HG03565 (cell line): ENCODE results near the gene COPS2.

Source experiments
- ATAC-seq: cut with Tn5 transposase; IDR thresholded peaks from one replicate; pipeline ENCODE4 v1.9.1; 2021; ENCODE audit warnings: mild to moderate bottlenecking, moderate library complexity; ENCODE audit not compliant: unreplicated experiment

Gene COPS2

DNA sequence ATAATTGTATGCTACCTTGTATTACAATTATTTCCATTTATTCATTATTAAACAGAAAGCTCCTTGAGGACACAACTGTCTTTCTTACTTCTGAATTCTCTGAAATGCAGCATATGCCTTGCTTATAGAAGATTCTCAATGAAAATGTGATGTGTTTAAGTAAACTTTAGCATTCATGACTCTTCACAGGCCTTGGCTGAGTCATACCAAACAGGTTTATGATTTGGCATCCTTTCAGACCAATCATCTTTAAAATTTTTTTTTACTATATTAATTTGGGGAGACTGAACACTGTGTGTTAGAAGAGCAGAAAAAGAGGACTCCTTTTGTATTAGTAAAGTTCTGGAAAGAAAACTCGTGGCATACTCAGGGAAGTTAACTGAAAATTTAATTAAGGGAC, 8.3 kb upstream of the COPS2 start:
- ATAC-seq: no peak

DNA sequence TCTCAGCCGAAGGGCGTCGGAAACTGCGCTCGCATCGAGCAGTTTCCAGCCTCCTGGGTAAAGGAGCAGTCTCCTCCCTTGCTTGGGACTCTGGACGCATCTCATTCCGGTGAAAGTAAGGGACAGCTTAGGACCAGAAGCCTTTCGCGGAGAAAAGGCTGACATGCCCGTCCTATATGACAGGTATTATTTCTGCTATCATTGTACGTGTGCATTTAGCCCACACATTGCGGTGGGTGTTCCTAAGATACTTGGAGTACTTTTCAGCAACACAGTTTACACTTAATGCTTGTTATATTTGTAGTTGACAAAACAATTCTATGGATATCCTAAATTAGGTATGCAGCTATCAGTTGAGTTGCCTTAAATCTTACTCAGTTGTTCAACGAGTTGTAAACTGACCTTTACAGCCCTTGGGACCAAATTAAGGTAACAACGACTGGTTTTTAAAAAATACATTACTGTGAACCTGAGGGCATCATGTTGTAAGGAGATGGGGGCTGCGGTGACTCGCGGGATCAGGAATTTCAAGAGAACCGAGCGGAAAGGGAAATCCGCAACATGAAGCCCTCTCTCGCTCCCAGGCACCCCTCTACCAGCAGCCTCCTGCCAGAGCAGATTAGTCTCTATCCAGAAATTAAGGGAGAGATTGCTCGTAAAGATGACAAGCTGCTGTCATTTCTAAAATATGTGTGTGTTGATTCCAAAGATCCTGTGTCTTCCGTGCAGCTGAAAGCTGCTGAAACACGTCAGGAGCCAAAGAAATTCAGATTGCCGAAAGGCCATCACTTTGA, 632 bp upstream of the COPS2 start:
- ATAC-seq: no peak

DNA sequence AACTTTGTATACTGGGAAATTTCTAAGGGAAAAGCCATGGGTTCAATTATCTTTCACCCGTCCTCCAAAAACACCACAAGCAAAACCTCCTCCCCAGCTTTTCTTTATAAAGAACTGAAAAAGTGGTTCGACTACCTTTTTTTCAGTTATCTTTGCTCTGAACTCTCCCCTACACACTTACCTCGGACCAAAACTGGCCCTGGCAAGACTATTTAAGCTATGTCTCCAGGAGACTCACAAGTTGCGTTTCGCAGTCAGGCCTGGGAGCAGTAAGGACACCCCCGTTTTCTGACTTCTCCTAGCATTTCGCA, 645 bp downstream of the COPS2 start:
- peak; percentile 3 for ATAC-seq

DNA sequence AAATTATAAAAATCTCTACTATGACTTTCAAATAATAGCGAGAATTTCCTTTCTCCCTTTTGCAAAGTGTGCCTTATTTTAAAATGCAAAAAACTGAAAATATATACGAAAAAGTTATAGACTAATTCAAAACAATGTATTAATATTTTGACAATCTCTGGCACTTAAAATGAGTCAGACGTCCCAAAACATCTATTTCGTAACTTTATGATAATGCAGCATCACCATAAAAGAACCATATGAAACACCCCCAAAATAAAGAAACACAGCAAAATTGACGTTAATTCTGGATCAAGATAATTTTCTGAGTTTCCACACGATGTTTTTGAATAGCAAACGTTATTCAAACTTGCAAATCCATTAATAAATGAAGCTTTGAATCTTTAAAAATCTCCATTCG, 1.0 kb downstream of the COPS2 start:
- ATAC-seq: no peak

DNA sequence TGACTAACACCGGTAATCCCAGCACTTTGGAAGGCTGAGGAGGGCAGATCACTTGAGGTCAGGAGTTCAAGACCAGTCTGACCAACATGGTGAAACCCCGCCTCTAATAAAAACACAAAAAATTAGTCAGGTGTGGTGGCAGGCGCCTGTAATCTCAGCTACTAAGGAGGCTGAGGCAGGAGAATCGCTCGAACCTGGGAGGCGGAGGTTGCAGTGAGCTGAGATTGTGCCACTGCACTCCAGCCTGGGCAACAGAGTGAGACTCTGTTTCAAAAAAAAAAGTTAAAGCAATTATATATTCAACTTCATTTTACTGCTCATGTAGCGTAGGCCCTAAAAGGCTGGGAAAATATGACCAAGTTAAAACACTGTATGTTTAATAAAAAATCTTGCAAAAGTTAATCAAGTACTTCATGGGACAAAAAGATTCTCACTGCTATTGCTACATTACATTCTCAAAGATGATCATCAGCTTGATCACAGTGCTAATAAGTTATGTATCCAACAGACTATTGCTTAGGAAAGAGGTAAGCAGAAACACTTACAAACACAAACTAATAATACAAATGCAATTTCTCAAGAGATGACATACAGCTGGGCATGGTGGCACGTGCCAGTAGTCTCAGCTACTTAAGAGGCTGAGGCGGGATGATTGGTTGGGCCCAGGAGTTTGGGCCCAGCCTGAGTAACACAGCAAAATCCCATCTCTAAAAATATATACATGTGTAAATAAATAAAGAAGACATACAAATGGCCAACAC, 2.7 kb downstream of the COPS2 start:
- no peak for ATAC-seq

DNA sequence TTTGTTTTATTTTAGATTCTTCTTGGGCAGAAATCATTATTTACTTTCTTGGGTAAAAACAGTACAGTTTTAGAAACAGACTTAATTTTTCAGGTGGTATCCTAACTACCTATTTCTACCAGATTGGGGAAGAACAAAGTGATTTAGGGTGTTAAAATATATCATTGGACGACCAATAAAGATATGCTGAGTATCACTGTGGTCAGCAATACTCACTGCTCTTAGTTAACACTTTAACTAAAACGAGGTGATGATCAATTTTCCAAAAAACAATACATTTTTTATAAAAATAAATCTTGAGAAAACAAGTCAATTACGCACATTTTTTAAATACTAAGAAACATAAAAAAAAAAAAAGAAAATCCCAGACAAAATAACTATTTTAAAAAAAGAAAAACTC, 3.6 kb downstream of the COPS2 start:
- ATAC-seq: no peak

DNA sequence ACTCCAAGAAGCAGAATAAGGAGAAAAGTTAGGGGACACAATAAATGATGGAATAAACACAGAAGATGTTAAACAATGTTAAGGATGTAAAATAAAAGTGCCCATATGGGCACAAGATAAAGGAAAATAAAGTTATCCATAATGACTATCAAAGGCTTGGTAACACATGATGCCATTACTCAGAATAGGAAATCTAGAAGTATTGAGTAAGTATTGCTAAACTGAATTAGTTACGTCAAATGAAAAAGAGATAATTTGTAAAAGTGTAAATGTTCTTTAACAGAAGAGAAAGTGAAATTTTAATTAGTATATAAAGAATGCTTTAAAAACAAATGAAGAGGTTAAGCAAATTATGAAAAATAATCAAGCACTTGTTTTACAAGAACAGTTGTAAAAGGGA, 6.7 kb downstream of the COPS2 start:
- ATAC-seq: no peak

DNA sequence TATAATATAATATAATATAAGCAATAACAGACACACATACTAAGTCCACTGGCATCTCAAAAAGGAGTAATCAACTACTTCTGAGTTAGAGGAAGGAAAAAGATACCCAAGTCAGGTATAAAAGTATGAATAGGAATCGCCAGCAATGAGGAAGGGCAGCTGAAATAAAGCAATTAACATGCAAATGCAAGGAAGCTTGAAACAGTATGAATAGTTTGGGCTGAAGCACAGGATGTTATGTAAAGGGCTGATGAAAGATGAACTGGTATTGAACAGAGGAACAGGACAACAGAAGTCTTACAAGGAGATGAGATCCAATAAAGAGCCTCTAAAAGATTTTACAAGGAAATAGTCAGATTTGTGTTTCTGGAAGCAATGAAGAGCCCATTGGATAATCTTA, 7.1 kb downstream of the COPS2 start:
- no peak for ATAC-seq

DNA sequence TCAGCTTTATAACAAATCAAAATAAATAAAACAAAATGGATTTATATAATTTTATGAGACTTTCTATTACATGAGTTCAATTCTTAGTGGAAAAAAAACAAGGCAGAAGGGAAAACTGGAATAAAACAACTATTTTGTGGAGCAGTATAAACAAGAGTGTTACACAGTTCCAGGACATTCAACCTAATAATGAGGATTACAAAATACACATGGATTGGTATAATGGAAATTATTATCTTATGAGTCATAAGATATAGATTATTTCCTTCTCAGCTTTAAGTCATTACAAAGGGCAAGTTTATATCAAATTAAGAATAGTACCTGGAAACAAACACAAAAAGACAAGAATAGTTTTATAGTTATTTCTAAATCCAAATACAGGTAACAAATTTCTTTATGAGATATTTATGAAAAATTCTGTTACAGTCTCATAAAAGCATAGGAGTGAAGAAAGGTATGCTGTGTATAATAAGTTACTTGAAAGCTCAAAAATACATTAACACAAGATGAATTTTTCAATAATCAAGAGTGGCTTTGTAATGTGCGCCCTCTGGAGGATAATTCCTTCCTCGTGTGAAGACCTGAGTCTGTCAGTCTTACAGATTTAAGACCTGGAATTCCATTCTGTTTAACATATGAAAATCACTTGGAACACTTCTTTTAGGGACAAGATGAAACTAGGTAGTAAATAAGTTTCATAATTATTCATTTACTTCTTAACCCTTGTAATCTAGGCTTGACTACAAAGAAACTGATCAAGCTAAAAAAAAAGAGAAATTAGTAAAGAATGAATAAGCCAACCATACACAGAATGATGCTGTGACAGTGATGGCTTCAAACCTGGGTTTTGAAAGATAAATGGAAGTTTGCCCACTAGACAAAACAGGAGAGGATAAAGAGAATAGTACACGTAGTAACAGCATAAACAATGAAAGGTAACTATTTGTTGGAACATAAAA, 9.5 kb downstream of the COPS2 start:
- no peak for ATAC-seq

DNA sequence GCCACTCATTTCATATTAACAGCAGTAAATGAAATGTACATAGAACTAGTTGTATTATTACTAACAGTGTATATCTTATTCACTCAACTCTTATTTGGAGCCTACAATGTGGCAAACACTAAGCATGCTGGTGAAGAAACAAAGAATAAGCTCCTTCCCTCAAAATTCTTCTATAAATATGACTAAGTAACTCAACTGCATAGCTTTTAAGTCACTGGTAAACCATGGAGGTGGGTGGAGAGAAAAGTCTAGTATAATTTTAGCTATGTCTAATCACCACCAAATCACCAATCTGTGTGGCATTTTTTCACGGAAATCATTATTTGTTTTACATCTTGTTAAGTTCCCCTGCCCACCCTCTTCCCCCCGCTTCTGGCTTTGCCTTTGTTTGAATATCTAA, 17.5 kb downstream of the COPS2 start:
- ATAC-seq: no peak

DNA sequence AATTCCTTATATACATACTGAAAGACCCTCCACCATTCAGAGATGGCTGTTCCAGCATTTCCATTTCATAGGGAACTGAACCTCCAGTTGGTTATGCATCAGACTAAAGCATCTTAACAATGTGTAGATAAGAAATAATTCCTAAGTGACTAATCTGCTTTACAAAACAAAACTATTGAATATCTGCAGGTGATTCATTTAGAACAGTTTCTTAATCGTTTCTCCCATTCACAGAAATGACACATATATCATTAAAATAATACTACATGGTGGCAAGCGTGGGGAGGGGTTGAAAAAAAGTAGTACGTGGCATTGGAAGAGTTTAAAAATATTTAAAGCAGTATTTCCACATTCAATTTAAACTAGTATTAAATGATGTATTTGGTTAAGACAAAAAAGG, 19.5 kb downstream of the COPS2 start:
- ATAC-seq: no peak

DNA sequence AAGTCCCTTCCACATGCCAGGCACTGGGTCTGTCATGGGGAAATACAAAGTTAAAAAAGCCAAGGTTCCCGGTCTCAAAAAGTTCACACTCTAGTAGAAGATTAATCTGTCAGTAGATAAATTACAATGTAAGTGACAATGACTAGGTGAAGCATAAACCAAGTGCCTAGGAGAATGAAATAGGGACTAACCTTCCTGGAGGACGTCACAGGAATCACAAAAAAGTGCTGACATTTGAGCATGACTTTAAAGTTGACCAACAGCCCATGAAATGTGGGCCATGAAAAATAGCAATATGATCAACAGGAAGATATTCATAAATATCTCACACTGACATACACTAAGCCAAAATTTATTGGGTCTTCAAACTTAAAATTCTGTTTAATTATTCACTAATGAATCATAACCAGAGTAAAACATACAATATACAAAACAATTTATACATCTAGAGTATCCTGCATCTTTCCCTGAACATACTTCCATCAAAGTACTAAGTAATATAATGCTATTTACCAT, 20.0 kb downstream of the COPS2 start:
- ATAC-seq: no peak

DNA sequence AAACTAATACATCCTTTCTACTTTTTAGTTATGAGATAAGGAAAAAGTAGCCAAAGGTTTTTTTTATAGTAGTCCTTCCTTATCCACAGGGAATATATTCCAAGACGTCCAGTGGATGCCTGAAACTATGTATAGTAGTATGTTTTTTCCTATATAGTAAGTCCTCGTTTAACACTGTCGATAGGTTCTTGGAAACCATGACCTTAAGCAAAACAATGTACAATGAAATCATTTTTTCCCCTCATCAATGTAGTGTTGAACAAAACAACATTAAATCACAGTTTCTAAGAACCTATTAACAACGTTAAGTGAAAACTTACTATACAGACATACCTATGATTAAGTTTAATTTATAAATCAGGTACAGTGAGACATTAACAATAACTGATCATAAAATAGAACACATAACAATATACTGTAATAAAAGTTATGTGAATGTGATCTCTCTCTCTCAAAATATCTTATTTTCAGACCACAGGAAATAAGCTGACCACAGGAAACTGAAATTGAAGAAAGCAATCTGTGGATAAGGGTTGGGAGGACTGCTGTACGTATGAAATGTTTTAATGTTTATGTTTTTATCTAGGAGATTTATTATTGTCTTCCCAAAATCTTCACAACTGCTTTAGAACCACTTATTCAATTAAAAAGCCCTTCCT, 20.6 kb downstream of the COPS2 start:
- no peak for ATAC-seq

DNA sequence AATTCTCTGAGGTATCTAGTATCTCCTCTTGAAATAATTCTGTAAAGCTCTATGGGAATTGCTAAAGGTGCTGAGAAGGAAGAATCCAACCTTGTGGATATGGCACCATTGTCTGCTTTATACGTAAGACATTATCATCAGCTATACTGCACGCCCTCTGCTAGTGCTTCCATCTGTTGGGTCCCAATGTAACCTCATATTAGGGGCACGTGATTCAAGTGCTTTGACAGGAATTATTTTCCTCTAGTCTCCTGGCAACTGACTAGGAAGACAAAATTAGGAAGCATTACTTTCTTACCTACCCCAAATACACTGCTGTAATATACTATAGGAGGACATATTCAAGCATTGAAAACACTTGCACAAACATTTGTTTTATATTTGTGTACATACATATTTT, 24.0 kb downstream of the COPS2 start:
- ATAC-seq: no peak

DNA sequence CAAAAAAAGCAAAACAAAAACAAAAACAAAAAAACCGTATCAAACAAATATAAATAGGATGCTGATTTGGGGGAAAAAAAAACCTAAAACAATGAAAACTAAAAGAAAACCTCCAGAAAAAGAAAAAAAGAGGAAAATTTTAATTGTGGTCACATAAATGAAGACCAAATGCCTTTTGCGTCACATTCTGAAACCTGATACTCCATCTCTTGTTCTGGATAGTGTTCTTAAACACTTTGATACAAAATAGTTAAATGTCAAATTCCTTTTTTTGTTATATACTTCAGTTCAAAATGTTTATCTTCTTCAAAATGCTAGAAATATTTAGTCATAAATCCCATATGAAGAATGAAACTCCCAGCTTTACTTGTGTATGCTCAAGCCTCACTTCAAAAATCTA, 31.0 kb downstream of the COPS2 start:
- no peak for ATAC-seq

DNA sequence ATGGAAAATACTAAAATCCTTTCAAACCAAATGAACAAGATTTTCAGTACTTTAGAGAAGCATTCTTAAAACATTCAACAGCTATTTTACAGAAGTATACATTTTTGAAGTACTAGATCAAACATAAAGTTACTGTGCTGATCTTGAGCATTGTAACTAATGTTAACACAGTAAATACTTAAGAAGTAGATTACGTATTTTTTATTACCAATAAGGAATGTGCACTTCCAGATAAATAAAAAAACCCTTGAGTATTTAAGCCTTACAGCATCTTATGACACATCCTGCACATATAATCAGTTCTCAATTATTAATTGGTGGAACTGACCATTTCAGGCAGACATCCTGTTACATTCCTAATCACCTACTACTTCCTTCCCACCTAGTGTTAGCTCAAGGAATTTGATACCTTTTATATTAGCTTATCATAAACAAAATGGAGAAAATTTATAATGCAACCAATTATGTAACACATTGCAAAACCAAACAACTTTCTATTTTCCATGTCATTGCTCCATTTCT, 32.8 kb downstream of the COPS2 start:
- no peak for ATAC-seq

DNA sequence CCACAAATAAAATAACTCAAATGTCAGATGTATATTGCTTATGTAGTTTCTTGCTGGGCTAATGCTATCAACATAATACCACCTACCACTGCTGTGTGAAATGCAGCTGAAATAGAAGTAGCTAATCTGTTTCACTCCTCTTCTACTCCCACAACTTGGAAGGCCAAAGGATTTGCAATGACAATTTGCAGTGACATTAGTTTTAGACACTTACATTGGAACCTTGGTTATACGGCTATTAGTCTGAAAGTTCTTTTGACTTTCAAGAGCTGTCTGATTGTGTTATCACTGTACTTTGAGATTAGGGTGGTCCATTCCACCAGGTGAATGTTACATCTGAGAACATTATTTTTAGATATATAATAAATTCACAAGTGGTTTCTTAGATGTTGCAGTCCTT, 33.5 kb downstream of the COPS2 start:
- no peak for ATAC-seq

DNA sequence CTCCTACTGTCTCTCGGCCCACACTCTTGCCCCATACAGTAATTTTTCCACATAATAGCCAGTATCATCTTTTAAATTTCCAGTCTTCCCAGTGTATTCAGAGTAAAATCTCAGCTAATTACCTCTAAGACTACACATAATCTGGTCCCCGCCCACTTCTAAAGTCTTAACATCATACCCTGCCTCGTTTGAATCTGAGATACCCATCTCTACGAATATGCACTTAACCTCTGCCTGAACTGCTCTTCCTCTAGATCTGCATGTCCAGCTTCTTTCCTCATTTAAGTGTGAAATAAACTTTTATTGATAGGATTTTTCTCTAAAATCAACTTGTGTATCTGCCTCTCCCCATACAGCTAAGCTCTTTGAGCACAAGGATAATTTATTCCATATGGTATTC, 34.6 kb downstream of the COPS2 start:
- ATAC-seq: no peak

DNA sequence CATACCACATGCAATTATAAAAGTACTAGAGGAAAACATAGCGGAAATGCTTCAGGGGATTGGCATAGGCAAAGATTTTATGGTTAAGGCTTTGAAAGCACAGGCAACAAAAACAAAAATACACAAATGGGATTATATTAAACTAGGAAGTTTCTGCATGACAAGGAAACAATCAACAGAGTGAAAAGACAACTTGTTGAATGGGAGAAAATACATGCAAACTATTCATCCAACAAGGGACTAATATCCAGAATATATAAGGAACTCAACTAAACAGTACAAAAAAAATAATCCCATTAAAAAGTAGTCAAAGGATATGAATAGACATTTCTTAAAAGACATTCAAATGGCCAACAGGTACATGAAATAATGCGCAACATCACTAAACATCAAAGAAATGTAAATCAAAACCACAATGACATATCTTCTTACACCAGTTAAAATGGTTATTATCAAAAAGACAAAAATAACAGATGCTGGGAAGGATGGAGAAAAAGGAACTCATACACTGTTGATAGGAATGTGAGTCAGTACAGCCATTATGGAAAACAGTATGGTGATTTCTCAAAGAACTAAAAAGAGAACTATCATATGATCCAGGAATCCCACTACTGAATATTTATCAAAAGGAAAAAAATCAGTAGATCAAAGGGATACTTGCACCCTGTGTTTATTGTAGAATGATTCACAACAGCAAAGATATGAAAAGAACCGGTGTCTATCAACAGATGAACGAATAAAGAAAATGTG, 39.1 kb downstream of the COPS2 start:
- no peak for ATAC-seq

DNA sequence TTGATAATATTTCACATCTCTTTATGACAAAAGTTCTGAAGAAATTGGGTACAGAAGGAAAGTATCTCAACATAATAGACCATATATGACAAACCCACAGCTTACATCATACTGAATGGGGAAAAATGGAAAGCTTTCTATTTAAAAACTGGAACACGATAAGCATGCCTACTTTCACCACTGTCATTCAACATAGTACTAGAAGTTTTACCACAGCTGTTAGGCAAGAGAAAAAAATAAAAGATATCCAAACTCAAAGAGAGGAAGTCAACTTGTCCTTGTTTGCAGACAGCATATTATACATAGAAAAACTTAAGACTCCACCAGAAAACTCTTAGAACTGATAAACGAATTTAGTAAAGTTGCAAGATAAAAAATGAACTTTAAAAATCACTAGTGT, 40.3 kb downstream of the COPS2 start:
- ATAC-seq: no peak
